HG02678 (cell line): Measurements from ENCODE around the gene TOLLIP.
"Not testable (repeated sequence)": the region's sequence is repeated elsewhere in the genome, so short reads cannot be mapped to it uniquely, and the experiment has no call there.

ENCODE experiments used
- ATAC-seq: cut with Tn5 transposase; IDR thresholded peaks from one replicate; pipeline ENCODE4 v1.9.1; 2021; ENCODE audit warnings: mild to moderate bottlenecking, moderate library complexity; ENCODE audit not compliant: unreplicated experiment

TOLLIP gene

DNA sequence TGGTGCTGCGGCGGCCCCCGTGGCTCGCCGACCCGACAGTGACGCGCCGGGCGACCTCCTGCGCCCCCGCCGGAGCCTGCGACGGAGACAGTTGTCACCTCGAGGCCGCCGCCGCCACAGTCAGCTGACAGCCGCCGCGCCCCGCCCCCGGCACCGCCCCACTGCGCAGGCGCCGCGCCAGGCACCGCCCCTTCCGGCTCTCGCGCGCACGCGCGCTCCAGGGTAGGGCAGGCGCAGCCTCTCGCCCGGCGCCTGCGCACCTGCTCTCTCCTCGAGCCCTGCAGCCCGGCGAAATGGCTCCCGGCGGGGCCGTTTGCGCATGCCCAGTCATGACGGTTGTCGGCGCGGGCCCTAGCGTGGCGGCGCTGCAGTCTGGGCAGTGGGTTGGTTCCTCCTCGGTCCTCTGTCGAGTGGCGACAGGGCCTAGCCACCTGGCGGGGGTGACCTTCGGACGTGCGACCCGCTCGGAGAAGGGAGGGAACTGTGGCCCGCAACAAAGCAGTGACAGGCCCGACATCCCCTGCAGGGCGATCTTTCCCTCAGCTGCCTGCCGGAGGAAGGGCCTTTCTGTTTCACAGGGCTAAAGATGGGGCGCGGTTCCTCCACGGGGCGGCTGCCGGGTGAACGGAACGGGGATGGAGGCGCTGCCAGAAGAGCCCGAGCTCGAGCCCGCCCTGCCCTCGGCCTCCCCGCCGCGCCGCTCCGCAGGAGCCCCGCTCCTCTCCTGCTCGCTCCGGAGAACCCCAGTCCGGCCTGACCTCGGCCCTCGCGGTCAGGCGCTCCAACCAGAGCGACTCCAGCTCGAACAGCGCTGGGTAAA, at the start of gene TOLLIP:
Gene TOLLIP (minus strand): TSS at position 135 of the 820 bp plus-strand sequence. CDS start 134 bp downstream, at position 1.
- peak; percentile 74 for ATAC-seq

DNA sequence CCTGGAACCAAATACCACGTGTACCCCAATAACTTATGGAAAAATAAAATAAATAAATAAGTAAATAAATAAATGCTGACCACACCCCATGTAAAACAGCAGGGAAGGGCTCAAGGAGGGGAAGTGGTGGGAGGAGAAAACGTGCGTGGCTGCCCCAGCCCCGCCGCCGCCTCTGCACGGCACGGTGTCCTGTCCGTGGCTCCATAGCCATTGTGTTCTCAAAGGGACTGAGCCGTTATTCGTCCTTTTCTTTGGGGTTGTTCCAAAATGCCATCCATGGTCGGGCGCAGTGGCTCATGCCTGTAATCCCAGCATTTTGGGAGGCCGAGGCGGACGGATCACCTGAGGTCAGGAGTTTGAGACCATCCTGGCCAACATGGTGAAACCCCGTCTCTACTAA, 49.5 kb upstream of the TOLLIP start:
- ATAC-seq: not testable (repeated sequence)

DNA sequence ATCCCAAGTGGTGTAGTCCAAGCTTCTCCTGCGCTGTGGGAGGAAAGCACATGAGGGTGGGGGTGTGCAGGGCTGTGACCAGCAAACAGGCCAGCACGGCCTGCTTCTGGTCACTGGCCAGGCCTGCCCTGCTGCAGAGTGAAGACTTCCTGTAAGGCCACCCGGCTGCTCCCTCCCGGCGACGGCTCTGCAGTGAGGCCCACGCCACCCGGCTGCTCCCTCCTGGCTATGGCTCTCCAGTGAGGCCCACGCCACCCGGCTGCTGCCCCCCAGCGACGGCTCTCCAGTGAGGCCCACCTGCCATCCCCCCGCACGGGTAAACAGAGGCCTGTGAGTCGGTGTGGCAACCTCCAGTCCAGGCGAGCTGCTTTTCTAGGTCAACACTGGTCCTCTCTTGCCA, 48.9 kb upstream of the TOLLIP start:
- no peak for ATAC-seq

DNA sequence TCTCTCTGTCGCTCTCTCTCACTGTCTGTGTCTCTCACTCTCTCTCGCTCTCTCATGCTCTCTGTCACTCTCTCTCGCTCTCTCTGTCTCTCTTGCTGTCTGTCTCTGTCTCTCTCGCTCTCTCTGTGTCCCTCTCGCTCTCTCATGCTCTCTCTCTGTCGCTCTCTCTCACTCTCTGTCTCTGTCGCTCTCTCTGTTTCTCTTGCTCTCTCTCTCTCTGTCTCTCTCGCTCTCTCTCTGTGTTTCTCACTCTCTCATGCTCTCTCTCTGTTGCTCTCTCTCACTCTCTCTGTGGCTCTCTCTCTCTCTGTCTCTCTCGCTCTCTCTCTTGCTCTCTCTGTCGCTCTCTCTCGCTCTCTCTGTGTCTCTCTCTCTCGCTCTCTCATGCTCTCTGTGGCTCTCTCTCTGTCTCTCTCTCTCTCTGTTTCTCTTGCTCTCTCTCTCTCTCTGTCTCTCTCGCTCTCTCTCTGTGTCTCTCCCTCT, 47.1 kb upstream of the TOLLIP start:
- no peak for ATAC-seq

DNA sequence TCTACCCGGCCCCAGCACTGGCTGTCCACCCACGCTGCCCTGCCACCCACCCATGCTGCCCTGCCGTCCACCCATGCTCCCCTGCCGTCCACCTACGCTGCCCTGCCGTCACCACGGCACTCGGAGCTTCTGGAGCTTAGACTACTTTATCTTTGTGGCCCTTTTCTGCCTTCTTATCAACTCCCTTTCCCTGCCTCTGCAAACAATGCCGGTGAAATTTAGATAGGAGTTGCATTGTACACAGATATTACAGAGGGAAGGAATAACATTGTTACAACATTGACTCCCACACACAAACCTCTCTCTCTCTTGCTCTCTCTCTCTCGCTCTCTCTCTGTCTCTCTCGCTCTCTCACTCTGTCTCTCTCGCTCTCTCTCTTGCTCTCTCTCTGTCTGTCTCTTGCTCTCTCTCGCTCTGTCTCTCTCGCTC, 46.6 kb upstream of the TOLLIP start:
- no peak for ATAC-seq

DNA sequence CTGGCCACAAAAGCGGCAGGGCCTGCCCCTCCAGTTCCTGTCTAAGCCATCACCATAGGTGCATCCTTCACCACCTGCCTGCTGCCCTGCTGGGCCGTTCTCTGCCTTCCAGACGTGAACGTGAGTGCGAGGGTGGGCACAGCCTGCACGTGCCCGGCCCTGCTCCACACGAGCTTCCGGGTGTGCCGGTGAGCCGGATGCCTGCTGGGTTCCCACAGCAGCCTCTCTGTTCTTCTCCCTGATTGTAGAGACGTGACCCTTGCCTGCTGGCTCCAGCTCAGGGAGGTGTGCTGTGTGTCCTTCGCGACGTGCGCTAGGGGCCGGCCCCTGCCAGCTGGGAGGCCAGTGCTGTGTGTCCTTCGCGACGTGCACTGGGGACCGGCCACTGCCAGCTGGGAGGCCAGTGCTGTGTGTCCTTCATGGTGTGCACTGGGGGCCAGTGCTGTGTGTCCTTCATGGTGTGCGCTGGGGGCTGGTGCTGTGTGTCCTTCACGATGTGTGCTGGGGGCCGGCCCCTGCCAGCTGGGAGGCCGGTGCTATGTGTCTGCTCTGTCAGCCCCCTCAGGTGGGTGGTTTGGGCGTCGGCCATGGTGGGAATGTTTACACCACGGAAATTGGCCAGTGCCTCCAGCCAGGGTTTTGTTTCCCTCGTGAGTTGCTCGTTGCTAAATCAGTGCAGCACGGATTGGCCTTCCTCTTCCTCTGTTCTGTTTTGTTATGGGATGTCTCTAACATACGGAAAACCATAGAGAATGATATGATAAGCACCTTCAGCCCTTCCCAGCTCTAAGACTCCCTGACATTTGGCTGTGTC, 44.9 kb upstream of the TOLLIP start:
- no peak for ATAC-seq

DNA sequence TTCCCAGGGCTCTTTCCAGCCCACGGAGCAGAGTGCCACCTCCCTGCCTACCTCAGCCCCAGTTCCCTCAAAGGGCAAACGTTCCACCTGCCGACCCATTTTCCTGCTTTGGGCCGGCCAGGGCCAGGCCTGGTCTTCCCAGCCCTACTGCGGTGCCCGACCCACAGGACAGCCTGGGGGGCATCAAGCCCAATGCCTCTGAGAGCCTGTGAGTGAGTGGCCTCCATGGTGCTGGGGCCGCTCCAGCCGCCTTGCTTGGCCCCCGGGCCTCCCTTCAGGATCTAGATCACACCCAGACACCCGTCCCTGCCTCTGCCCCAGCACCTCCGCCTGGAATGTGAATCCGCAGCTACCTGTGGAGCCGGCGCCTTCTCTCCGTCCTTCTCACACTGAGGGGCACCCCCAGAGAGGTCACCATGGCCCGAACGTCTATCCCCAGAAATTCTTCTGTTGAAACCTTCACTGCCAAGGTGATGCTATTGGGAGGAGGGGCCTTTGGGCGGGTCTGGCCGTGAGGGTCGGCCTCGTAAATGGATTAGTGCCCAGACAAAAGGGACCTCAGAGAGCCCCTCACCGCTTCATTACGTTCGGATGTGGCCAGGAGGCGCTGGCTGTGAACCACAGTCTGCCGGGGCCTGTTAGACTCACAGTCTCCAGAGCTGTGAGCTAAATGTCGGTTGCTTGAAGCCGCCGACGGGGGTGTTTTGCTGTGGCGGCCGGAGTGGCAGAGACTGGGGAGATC, 44.1 kb upstream of the TOLLIP start:
- ATAC-seq: no peak

DNA sequence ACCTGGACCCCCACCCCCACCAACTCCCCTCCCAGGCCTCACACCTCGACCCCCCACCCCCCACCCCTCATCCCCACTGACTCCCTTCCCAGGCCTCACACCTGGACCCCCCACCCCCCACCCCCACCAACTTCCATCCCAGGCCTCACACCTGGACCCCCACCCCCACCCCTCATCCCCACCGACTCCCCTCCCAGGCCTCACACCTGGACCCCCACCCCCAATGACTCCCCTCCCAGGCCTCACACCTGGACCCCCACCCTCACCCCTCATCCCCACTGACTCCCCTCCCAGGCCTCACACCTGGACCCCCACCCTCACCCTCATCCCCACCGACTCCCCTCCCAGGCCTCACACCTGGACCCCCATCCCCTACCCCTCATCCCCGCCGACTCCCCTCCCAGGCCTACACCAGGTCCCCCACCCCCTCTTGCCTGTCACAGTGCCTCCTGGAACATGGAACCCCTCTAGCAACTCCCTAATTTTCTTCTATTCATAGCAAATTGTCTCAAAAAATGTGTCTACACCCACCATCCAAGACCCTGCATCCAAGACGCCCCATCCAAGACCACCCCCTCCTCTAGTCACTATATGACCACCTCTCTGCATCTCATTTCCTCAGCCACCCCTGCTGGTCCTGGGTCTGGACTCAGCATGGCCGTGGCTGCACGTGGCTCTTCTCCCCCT, 43.4 kb upstream of the TOLLIP start:
- ATAC-seq: no peak

DNA sequence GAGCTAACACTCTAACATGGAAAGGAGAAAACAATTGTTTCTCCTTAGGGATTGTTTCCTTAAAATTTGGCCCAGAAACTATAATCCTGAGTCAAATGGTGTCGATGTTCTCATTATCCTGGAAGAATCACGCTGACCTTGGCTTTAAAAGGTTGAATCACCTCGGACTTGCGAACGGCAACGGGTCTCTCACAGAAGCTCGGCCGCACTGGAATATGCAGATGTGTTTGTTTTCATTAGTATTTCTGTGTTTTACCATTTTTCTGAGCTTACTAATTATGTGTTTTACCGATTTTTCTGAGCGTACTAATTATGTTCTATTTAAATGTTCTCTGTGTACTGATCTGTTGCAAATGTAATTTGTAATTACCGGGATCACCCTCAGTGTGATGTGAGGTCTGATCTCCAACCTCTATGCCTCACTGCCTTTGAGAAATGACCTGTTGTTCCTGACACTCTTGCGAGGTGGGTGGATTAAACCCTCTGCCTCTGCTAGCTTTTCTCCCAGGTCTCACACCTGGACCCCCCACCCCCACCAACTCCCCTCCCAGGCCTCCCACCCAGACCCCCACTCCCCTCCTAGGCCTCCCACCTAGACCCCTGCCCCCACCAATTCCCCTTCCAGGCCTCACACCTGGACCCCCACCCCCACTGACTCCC, 42.0 kb upstream of the TOLLIP start:
- no peak for ATAC-seq

DNA sequence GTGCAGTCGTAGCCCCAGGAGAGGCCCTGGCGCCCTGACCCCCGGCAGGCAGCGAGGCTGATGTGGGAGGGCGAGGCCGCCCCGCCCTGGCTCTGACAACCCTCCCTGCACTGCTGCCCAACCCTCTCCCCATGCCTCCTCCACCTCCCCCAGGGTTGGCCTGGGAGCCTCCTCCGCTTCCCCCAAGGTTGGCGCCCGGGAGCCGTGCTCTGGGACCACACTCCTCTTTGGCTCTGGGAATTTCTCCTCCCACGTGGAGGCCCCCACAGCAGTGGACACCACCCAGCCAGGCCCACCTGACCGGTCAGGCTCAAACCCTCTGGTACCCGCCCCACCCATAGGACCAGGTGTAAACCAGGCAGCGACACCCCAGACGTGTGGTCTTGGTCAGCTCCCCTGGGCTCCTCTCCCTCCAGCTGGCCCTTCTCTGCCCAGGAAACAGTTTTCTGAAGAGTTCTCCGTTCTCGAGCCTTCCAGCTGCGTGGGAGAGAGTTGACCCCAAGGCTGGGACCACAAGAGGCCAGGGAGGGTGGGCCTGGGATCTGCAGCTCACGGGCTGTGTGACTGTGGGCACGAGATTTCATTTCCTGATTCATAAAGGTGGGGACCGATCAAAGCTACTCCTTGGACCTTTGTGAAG, 40.8 kb upstream of the TOLLIP start:
- ATAC-seq: no peak

DNA sequence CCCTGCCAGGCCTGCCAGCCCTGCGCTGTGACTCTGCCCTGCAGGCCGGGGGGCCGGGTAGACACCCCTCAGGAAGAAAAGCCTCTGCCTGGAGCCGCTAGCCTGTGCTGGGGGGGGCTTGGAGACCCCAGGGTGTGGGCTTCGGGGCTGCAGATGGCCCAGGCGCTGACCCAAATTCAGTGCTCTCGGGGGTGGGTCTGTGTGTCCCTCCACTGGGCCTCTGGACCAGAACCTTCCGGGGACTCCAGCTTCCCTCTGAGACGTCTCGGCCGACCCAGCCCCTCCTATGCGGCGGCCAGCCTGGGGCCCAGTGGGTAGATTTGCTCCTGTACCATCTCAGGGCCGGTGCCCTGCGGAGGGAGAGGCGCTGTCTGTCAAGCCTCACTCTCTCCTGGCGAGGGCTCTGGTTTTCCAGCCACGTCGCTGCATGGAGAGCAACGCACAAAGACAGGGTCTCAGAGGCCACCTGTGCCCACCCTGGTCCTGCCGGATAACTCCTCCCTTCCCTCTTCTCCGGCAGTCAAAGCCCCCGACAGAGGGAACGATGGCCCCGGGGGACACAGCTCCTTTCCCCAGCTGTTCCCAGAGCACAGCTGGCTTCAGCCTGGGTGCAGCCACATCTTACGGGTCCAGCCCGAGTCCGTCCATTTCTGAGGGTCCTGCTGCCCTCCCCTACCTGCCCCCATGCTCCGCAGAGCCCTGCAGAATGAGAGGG, 40.1 kb upstream of the TOLLIP start:
- ATAC-seq: no peak

DNA sequence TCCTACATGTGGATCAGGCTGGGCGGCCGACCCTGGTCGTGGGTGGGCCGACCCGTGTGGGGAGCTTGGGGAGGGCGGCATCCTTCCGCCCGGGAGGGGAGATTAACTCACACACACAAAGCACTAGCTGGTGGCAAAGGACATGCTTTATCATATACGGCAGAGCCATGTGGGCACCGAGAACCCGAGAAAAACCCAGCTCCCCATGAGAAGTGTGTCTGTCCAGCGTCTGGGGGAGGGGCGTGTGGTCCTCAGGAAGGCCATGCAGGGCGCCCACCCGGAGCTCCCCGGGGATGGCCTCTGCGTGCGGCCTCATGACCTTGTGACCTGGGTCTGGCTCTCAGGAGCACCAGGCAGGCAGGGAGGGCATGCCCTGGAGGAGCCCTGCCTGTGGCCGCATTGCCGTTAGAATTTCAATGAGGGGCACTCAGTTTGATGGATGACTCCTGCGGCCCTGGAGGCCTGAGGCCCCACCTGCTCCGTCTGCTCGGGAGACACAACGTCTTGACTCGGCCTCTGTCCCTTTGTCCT, 39.4 kb upstream of the TOLLIP start:
- no peak for ATAC-seq

DNA sequence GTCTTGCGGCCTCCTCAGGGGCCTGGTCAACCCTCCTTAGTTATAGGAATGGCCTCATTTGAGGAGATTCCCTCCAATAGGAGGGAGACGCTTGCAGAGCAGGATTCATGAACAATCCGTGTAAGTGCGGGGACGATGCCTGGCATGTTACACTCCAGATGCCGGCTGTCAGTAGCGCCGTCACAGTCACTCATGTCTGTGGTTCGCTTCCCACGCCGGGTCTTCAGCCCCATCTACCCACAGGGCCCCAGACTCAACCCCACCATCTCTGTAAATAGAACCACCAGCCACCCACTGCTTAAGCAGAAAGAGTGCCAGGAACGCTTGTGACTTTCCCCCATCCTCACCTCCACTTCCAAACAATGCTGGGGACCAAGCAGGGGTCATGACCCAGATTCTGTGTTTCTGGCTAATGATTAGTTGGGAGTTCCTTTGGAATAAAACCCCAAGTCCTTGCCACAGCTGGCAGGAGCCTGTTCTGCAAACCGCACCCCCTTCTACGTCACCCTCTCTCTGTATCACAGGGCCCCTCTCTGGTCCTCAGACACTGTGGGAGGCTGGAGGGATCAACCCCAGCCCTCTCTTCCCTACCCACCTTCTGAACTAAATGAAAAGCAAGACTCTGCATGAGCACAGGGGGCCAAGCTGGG, 38.8 kb upstream of the TOLLIP start:
- no peak for ATAC-seq

DNA sequence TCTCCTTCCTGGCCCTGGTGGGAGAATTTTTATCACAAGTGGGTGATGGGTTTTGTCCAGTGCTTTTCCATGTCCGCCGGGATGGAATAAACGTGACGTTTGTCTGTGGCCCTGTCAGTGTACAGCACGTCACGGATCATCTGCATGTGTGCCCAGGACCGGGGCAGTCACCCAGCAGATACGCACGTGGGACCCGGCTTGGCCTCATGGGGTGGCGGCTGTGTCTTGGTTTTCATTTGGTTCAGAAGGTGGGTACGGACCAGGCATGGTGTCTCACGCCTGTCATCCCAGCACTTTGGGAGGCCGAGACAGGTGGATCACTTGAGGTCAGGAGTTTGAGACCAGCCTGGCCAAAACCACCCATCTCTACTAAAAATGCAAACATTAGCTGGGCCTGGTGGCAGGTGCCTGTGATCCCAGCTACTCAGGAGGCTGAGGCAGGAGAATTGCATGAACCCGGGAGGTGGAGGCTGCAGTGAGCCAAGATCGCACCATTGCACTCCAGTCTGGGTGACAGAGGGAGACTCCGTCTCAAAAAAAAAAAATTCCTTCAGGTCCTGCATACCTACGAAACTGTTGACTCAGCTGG, 38.1 kb upstream of the TOLLIP start:
- not testable (repeated sequence) for ATAC-seq

DNA sequence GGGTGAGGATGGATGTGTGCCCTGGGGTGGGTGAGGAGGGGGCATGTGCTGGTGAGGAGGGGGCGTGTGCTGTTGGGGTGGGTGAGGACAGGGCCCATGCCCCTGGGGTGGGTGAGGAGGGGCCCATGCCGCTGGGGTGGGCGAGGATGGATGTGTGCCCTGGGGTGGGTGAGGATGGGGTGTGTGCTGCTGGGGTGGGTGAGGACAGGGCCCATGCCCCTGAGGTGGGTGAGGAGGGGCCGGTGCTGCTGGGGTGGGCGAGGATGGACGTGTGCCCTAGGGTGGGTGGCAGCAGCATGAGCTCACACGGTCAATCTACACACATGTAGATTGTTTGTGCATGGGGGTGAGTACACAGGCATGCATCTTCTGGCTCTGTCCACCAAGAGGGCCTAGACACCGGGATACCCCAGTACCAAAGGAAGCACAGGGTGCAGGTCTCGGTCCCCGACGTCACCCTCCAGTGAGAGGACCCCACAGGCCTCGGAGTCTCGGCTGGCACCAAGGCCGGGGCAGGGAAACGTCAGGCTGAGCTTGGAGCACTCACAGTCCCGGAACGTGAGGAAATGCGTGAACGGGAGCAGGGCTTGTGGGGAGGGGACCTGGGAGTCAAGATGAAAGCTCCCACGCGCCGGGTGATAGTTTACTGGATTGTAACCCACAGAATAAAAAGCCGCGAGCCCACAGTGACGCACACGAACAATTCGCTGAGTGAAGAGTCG, 37.4 kb upstream of the TOLLIP start:
- ATAC-seq: no peak

DNA sequence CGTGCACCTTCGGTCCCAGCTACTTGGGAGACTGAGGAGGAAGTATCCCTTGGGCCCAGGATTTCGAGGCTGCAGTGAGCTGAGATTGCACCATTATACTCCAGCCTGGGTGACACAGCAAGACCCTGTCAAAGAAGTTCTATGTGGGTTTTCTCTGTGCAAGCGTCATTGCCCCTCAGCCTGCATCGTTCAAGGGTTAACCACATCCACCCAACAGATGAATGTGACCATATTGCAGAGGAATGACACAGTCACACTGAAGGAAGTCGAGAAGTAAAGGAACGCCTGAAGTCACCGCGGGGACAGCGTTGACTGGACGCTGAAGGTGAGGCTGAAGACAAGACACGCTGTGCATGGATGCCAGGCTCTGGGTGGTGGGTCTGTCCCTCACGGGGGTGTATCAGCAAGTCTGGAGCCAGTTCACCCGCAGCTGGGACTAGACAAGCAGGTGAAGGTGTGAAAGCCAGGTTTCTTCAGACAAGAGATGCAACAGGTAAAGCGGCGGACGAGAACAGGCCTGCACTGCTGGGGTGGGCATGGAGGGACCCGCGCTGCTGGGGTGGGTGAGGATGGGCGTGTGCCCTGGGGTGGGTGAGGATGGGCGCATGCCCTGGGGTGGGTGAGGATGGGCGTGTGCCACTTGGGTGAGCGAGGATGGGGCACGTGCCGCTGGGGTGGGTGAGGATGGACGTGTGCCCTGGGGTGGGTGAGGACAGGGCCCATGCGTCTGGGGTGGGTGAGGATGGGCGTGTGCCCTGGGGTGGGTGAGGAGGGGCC, 36.5 kb upstream of the TOLLIP start:
- no peak for ATAC-seq
